HG02885 (cell line): ENCODE data around the gene SLC2A9.

Source experiments
- ATAC-seq: cut with Tn5 transposase; IDR thresholded peaks from one replicate; pipeline ENCODE4 v1.9.1; 2021; ENCODE audit warnings: mild to moderate bottlenecking; ENCODE audit not compliant: unreplicated experiment, poor library complexity

The SLC2A9 gene

GRCh38 chr4:9781343-9782135 is 239.8 kb downstream of the SLC2A9 start, which contains the start of gene DRD5:
Gene DRD5, plus strand, starts transcription at chr4:9781634. Its CDS starts 396 bp downstream, at chr4:9782030.
- no peak for ATAC-seq
